Parathyroid adenoma (tissue), 2 donors: ENCODE data around the gene TTLL10.

ENCODE experiments used
- H2AFZ ChIP-seq: fragments of 300-600 bp; sonication (generic); one replicate; pipeline ENCODE4 v1.7.0; 2017; ENCODE audit warnings: antibody characterized with exemption, mild to moderate bottlenecking
- H3K27ac ChIP-seq: fragments of 300-600 bp; sonication (generic); one replicate; pipeline ENCODE4 v1.7.0; 2017
- H3K27me3 ChIP-seq: fragments of 300-600 bp; sonication (generic); one replicate; pipeline ENCODE4 v1.7.0; 2017; ENCODE audit warnings: low read length; ENCODE audit not compliant: control insufficient read depth, insufficient read depth
- H3K36me3 ChIP-seq: fragments of 300-600 bp; sonication (generic); one replicate; pipeline ENCODE4 v1.7.0; 2017; ENCODE audit warnings: low read length; ENCODE audit not compliant: control insufficient read depth, insufficient read depth
- H3K4me1 ChIP-seq: fragments of 300-600 bp; sonication (generic); one replicate; pipeline ENCODE4 v1.7.0; 2017; ENCODE audit warnings: control low read depth
- H3K4me2 ChIP-seq: fragments of 300-600 bp; sonication (generic); one replicate; pipeline ENCODE4 v1.7.0; 2017; ENCODE audit warnings: low read length
- H3K4me3 ChIP-seq: fragments of 300-600 bp; sonication (generic); one replicate; pipeline ENCODE4 v1.7.0; 2017; ENCODE audit warnings: low read depth, low read length
- H3K79me2 ChIP-seq: fragments of 300-600 bp; sonication (generic); one replicate; pipeline ENCODE4 v1.7.0; 2017; ENCODE audit warnings: control low read depth
- H3K9ac ChIP-seq: fragments of 300-600 bp; sonication (generic); one replicate; pipeline ENCODE4 v1.7.0; 2017; ENCODE audit warnings: mild to moderate bottlenecking
- H3K9me3 ChIP-seq: fragments of 300-600 bp; sonication (generic); one replicate; pipeline ENCODE4 v1.7.0; 2017; ENCODE audit warnings: low read length; ENCODE audit not compliant: control insufficient read depth
- TF ChIP-seq, protein P1 (sequence below): fragments of 300-600 bp; sonication (generic); IDR thresholded peaks from one replicate; pipeline ENCODE4 v1.7.0; 2017; ENCODE audit warnings: antibody characterized with exemption, mild to moderate bottlenecking
- donor health status: primary hyperparathyroidism.

The TTLL10 gene

DNA sequence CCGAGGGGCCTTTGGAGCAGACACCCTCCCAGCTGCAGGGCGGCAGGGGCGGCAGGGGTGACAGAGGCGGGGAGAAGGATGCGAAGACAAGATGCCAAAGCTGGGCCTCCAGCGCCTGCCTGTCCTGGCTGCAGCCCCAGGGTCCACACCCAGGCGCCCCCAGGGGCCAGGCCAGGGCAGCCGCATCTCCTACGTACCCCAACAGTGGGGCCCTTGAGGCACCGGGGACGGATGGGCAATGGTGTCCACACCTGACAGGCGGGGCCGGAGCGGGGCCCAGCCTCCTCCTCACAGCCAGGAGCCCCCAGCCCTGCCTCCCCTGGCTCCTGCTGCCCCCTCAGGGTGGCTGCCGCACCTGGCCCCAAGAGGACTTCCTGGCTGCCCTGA lies 65.5 kb downstream of the TTLL10 start:
- H3K9me3 ChIP-seq = no peaks in the 10 kb centered on the region
- no peaks in the 10 kb centered on the region for H3K36me3 ChIP-seq
- H3K9ac ChIP-seq = no peak overlapping the region
- no peak overlapping the region for H3K4me3 ChIP-seq
- H3K79me2 ChIP-seq = no peaks in the 10 kb centered on the region
- H2AFZ ChIP-seq = no peak overlapping the region
- H3K4me1 ChIP-seq = no peaks in the 10 kb centered on the region
- no peaks in the 10 kb centered on the region for H3K27me3 ChIP-seq
- no peak overlapping the region for H3K4me2 ChIP-seq
- H3K27ac ChIP-seq = no peak overlapping the region
- TF ChIP-seq, protein P1, sequence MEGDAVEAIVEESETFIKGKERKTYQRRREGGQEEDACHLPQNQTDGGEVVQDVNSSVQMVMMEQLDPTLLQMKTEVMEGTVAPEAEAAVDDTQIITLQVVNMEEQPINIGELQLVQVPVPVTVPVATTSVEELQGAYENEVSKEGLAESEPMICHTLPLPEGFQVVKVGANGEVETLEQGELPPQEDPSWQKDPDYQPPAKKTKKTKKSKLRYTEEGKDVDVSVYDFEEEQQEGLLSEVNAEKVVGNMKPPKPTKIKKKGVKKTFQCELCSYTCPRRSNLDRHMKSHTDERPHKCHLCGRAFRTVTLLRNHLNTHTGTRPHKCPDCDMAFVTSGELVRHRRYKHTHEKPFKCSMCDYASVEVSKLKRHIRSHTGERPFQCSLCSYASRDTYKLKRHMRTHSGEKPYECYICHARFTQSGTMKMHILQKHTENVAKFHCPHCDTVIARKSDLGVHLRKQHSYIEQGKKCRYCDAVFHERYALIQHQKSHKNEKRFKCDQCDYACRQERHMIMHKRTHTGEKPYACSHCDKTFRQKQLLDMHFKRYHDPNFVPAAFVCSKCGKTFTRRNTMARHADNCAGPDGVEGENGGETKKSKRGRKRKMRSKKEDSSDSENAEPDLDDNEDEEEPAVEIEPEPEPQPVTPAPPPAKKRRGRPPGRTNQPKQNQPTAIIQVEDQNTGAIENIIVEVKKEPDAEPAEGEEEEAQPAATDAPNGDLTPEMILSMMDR = no peak

DNA sequence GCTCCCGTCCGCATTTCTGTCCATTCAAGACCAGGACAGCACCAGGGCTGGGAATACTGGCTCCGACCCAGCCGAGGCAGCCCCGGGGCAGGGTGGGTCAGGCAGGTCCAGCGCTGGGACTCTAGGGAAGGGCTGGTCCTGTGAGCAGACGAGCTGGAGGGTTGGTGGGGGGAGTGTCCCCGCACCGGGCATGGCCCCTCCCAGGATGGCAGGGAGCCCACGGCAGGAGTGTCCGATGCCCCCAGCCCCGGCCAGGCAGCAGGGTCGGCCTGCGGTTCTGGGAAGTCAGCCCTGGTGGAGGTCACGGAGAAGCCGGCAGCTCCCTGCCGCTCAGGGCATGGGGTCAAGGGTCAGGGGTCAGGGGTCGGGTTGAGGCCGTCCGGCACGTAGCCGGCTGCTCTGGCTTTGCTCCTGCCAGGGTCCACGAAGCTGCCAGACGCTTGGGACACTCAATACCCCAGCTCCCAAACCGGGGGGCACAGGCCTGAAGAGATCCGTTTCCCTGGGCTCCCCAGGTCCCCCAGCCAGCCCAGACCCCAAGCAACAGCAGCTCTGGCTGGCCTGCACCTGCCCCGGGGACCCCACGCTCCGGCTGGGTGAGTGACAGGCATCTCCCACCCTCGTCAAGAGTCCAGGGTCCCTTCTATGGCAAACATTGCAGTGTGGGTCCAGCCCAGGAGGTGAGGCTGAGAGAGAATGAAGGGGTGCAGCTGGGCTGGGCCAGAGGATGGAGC lies 66.1 kb downstream of the TTLL10 start:
- Histone ChIP-seq H3K36me3 (no peaks in the 10 kb centered on the region), H3K9ac (no peak overlapping the region), H3K27me3 (no peaks in the 10 kb centered on the region), H3K9me3 (no peaks in the 10 kb centered on the region), H3K4me2 (no peak overlapping the region), H3K27ac (no peak overlapping the region), H2AFZ (no peak overlapping the region), H3K4me3 (no peak overlapping the region), H3K4me1 (no peaks in the 10 kb centered on the region), H3K79me2 (no peaks in the 10 kb centered on the region)
- TF ChIP-seq, protein P1 = no peak

DNA sequence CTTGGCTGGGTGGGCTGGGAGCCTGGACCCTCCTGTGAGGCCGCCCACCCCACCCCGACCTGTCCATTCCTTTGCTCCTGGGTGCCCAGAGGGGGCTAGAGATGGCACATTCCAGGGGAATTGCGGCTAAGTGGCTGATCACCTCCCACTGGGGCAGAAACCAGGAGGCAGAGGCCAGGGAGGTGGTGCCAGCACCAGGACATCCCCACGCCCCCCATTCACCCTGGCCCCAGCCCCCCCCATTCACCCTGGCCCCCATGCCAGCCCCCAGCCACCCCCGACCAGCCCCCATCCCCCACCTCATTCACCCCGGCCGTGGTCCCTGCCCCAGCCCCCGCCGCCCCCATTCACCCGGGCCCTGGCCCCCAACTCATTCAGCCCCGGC lies 66.7 kb downstream of the TTLL10 start:
- H3K4me3 ChIP-seq = no peak overlapping the region
- no peak overlapping the region for H2AFZ ChIP-seq
- H3K9me3 ChIP-seq = no peaks in the 10 kb centered on the region
- no peak overlapping the region for H3K4me2 ChIP-seq
- H3K4me1 ChIP-seq = no peaks in the 10 kb centered on the region
- no peak overlapping the region for H3K27ac ChIP-seq
- TF ChIP-seq, protein P1 = no peak
- H3K9ac ChIP-seq = no peak overlapping the region
- no peaks in the 10 kb centered on the region for H3K79me2 ChIP-seq
- no peaks in the 10 kb centered on the region for H3K27me3 ChIP-seq
- no peaks in the 10 kb centered on the region for H3K36me3 ChIP-seq

DNA sequence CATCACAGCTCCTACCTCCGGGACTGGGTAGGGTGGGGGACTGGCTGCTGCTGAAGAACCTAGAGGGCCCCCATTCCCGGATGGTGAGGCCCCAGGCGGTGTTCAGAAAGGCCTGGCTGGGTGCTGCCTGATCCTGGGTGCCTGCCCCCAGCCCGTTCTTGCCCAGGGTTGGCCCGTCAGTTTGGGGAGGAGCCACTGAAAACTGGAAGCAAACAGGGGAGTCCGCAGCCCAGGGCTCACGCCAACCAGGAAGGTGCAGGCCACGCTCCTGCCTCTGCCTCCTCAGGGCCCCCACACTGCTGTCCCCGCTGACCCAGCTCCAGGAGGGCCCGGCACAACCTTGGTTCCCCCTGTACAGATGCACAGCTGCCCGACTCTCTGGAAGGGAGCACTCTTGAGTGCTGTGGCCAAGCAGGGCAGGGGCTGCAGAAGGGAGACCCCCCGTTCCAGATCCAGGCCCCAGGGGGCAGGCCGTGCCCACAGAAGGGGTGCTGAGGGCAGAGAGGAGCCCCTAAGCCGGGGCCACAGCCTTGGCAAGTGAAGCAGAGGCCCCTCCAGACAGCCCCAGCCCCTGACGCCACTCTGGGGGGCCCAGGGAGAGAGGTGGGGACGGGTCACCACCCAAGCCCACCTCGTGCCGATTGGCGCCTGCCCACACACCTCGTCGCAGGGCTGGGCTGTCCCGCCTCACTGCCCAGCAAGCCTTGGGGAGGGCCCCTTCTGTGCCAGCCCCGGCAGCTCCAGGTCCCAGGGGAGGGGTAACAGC lies 67.3 kb downstream of the TTLL10 start:
- Histone ChIP-seq H3K4me1 (no peaks in the 10 kb centered on the region), H3K4me2 (peak overlapping the region; percentile 51)

More for the DNA sequence above, 67.3 kb downstream of the TTLL10 start:
- no peak overlapping the region for H2AFZ ChIP-seq
- H3K27ac ChIP-seq = no peak overlapping the region
- TF ChIP-seq, protein P1 = no peak
- H3K9ac ChIP-seq = no peak overlapping the region
- H3K79me2 ChIP-seq = no peaks in the 10 kb centered on the region
- no peaks in the 10 kb centered on the region for H3K36me3 ChIP-seq
- H3K4me3 ChIP-seq = no peak overlapping the region
- H3K27me3 ChIP-seq = no peaks in the 10 kb centered on the region
- H3K9me3 ChIP-seq = no peaks in the 10 kb centered on the region
